Amniotic stem cell (primary cell): Measurements from ENCODE around the gene CPAMD8.
"Not testable (repeated sequence)": the region's sequence is repeated elsewhere in the genome, so short reads cannot be mapped to it uniquely, and the experiment has no call there.

Experiments used
- DNase-seq: peaks from one replicate; lab custom pipeline; 2025; lab: John Stamatoyannopoulos, UW

CPAMD8 gene

DNA sequence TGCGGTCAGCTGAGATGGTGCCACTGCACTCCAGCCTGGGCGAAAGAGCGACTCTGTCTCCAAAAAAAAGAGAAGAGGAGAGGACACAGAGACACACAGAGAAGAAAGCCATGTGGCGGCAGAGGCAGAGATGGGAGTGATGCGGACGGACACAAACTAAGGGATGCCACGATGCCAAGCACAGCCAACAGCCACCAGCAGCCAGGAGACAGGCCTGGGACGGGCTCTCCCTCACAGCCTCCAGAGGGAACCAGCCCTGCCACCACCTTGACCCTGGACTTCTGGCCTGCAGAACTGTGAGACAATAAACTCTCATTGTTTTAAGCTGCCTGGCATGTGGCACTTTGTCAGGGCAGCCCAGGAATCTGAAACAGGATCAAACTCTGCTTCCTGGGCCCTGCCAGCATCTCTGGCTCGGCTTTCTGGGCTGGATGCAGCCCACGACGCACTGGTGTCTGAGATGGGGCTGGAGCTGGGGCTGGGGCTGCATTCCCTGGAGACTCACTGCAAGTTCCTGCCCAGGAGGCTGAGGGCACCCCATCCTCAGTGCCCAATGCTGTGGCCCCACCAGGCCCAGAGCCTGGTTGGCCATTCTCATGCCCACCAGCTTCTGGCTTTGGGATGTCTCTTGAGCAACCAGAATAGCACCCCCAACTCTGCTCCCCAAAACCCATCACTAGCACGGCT, 134.8 kb downstream of the CPAMD8 start:
- DNase-seq = no peak

DNA sequence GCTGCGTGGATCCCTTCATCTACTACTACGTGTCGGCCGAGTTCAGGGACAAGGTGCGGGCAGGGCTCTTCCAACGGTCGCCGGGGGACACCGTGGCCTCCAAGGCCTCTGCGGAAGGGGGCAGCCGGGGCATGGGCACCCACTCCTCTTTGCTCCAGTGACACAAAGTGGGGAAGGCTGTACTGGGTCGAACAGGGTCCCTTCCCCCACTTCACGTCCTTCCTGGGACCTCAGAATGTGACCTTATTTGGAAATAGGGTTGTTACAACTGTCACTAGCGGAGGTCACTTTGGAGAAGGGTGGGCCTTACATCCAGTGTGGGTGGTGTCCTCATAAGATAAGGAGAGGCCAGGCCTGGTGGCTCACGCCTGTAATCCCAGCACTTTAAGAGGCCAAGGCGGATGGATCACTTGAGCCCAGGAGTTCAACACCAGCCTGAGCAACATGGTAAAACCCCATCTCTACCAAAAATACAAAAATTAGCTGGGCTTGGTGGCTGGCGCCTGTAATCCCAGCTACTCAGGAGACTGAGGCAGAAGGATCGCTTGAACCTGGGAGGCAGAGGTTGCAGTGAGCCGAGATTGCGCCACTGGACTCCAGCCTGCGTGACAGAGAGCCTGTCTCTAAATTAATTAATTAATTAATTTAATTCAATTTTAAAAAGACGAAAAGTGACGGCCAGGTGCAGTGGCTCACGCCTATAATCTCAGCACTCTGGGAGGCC, 136.0 kb downstream of the CPAMD8 start:
- DNase-seq = no peak

DNA sequence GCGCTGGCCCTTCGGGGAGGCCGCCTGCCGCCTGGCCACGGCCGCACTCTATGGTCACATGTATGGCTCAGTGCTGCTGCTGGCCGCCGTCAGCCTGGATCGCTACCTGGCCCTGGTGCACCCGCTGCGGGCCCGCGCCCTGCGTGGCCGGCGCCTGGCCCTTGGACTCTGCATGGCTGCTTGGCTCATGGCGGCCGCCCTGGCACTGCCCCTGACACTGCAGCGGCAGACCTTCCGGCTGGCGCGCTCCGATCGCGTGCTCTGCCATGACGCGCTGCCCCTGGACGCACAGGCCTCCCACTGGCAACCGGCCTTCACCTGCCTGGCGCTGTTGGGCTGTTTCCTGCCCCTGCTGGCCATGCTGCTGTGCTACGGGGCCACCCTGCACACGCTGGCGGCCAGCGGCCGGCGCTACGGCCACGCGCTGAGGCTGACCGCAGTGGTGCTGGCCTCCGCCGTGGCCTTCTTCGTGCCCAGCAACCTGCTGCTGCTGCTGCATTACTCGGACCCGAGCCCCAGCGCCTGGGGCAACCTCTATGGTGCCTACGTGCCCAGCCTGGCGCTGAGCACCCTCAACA, 136.6 kb downstream of the CPAMD8 start:
- no peak for DNase-seq

DNA sequence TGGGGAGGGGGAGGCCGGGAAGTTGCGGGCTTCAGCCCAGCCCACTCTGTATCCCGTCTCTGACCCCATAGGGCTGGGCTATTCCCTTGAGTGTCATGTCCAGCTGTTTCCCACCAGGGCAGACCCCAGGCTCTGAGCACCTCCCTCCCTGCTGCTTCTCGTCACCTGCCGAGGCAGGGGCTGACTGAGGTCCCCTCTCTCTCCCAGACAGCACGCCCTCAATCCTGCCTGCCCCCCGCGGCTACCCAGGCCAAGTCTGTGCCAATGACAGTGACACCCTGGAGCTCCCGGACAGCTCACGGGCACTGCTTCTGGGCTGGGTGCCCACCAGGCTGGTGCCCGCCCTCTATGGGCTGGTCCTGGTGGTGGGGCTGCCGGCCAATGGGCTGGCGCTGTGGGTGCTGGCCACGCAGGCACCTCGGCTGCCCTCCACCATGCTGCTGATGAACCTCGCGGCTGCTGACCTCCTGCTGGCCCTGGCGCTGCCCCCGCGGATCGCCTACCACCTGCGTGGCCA, 137.2 kb downstream of the CPAMD8 start:
- DNase-seq = no peak

DNA sequence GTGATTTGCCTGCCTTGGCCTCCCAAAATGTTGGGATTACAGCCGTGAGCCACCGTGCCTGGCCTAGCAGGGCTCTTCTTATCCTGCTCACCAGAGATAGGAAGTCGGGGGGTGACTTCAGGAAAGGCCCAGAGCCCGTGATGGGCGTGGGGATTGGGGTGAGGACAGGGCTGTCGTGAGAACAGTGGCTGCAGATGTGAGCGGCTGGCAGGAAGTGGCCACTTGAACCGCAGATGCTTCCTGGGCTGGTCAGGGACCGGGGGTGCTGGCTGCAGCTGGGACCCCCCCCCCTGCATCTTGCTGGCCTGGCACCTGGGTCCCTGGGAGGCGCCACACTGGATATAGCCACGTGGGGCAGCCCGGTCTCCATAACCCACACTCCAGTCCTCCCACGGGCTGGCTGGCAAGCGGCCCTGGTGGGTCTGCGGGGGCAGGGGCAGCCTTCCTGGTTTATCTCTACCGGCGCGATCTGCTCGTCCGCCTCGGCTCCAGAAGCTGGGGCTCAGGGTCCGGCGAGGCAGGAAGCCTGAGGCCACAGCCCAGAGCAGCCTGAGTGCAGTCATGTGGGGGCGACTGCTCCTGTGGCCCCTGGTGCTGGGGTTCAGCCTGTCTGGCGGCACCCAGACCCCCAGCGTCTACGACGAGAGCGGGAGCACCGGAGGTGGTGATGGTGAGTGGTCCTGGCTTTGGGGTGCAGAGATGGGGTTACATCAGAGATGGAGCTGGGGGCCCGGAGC, 137.8 kb downstream of the CPAMD8 start, which contains the start of gene F2RL3:
Gene F2RL3, plus strand, starts transcription at position 371 of the 737 bp plus-strand sequence. Its CDS starts 191 bp downstream, at position 562.
- no peak for DNase-seq

DNA sequence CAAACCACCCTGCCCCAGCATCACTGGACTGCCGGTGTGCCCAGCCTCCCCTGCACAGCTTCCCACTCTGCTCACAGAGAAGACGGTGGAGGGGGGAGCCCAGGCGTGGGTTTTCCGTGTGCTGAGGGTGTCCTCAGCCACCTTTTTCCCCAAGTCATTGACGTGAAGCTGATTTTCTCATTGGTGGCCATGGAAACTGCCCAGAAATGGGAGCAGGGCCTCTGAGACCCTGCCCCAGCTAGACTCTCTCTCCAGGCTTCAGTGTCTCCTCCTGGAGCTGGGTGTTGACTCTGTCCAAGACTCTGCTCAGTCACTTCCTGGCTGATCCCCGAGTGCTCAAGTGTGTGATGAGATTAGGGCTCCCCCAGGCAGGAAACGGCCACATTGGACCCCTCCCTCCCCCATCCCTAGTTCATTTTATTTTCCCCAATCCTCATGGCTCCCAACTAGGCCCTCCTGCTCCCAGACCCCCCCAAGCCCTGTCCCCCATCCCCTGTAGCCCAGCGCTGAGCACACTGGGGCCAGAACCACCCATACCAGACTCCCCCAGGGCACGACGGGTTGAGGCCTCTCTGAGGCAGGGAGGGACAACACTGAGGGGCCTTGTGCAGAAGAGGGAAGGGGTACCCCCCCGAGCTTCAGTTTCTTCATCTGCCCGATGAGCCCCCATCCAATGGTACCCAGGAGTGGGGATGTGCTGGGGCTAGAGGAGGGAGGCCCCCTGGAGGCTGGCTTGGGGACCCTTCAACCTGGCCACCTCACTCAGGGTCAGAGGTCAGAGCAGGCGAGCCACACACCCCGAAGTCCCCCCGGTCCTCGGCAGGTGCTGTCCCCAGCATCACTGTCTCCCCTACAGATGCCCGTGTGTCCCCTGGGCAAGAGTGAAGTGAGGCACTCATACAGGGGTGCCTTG, 139.0 kb downstream of the CPAMD8 start:
- no peak for DNase-seq

DNA sequence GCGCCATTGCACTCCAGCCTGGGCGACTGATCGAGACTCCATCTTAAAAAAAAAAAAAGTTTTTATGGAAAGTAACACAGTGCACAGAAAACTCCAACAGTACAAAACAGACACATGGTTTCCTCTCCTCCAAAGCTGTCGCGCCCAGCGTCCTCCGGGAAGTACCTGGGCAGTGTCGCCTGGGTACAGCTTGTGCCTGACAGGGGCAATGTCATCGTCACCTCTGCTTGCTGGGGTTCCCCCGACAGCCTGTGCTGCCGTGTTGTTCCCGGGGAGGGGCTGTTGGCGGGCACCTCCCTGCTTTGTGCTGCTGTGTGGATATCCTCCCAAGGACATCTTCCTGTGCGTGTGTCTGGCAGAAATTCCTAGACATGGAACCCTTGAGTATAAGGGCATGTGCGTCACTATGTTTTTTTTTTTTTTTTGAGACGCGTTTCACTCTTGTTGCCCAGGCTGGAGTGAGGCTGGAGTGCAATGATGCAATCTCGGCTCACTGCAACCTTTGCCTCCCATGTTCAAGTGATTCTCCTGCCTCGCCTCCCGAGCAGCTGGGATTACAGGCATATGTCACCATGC, 140.2 kb downstream of the CPAMD8 start:
- no peak for DNase-seq

DNA sequence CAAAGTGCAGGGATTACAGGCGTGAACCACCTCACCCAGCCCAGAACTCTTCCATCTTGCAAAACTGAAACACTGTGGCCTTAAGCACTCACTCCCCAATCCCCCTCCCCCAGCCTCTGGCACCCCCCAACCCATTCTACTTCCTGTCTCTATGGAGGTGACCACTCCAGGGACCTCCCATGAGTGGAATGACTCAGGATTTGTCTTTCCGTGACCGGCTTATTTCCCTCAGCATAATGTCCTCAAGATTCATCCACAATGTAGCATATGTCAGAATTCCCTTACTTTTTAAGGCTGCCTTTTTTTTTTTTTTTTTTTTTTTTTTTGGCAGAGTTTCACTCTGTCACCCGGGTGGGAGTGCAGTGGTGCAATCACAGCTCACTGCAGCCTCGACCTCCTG, 141.4 kb downstream of the CPAMD8 start:
- DNase-seq = no peak

DNA sequence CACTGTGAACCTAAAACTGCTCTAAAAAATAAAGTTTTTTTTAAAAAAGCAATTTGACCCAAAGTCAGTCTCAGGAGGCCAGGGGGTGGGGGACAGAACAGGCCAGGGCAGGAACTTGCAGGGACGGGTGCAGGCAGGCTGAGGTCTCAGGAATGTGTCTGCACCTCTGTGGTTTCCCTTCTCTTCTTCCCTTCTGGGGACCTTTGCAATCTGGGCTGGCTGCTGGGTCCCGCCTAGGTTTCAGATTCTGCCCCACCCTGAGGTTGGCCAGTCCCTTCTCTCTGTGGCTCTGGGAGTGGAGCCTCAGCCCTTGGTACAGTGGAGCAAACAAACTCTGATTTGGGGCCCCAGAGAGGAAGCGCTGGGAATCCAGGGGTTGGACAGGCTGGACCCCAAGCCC, 143.1 kb downstream of the CPAMD8 start:
- no peak for DNase-seq

DNA sequence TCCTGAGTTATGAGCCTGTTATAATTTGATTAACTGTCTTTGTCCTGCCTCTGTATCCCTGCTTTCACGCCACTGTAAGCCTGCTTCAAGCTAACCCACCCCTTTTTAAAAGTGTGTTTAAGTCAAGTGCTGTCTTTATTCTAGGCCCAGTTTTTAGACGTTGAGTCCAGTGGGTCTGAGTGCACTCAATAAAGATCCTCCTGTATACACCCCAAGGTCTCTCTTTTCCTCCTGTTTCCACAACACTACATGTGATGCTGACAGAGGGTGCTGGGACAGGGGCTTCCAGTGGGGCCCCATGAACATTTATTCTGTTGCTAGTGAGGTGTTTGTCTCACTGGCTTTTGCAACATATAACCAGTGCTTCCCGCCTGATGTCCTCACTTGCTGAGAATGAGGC, 144.5 kb downstream of the CPAMD8 start:
- no peak for DNase-seq

DNA sequence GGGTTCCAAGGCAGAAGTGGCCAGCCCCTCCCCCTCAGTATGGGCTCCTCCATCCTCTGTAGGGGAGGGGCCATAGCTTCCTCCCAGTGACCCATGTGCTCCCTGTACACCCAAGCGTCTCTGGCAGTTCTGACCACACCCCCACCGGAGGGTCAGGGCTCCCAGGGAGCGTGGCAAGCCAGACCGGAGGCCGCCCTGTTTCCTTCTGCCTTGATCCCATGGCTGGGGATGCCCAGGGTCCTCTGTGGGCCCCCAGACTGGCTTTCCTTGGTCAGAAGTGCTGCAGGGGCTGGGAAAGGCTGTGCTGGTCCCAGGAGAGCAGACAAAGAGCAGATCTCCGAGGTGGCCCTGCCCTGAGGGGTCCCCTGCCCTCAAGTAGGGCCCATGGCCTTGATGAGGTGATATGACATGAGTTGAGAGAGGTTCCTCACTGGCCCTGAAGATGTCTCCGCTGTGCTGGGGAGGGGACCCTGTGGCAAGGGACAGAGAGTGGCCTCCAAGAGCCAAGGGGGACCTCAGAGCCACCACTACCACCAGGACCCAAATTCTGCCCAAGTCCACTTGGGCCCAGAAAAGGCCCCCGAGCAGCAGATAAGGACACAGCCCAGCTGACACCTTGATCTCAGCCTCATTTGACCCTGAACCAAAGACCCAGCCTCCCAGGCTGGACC, 145.6 kb downstream of the CPAMD8 start:
- DNase-seq = no peak

DNA sequence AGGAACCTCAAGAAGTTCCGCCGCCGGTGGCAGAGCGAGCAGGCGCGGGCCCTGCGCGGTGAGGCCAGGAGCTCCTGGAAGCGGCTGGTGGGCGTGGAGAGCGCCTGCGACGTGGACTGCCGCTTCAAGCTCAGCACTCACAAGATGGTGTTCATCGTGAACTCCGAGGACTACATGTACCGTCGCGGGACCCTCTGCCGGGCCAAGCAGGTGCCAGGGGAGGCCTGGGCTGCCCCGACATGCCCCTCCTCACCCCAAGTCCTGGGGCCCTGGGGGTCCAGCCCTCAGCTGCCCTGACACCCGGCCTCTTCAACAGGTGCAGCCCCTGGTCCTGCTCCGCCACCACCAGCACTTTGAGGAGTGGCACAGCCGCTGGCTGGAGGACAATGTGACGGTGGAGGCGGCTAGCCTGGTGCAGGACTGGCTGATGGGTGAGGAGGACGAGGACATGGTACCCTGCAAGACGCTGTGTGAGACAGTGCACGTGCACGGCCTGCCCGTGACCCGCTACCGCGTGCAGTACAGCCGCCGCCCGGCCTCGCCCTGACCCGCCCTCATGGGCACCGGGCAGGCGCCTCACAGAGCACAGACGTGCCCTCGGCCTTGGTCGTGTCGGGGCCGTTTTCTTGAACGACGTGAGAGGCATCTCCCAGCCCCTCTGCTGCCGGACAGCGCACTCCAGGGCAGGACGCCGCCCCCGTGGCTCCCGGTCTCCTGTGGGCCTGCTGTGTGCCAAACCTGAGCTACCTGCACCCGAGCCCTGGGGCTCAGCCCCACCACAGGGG, 148.2 kb downstream of the CPAMD8 start:
- DNase-seq = no peak

DNA sequence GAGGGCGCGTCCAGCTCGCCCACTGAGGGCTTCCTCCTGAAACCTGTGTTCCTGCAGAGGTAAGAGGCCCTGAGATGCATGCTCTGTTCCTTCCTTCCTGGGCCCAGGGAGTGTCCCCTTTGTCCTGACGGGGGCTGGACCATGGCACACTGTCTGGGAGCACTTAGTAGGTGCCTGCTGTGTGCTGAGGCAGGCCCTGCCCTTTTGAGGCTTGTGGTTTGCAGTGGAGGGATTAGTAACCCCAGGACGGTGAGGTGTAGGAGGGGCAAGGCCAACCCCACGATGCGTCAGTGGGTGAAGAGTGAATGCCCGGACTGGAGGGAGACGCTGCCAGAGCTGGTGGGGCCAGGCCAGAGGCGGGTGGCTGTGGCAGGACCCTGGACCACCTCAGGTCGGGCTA, 149.0 kb downstream of the CPAMD8 start:
- no peak for DNase-seq

DNA sequence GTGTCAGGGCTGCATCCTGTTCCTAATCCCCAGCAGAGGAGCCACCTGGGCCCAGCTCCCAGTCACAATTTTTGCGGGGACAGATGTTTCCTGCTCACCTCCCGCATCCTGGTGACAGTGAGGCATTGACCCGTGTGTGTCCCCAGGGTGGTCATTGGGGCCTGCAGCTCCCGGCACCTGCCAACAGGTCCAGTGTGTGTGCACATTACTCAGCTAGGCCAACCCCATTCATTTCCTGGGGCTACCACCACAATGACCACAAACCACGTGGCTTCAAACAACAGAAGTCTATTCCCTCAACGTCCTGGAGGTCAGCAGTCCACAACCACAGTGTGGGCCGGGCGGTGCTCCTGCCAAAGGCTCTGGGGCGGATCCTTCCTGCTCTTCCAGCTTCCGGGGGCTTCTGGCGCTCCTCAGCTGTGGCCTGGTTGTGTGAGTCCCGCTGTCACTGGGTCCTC, 149.7 kb downstream of the CPAMD8 start:
- no peak for DNase-seq

DNA sequence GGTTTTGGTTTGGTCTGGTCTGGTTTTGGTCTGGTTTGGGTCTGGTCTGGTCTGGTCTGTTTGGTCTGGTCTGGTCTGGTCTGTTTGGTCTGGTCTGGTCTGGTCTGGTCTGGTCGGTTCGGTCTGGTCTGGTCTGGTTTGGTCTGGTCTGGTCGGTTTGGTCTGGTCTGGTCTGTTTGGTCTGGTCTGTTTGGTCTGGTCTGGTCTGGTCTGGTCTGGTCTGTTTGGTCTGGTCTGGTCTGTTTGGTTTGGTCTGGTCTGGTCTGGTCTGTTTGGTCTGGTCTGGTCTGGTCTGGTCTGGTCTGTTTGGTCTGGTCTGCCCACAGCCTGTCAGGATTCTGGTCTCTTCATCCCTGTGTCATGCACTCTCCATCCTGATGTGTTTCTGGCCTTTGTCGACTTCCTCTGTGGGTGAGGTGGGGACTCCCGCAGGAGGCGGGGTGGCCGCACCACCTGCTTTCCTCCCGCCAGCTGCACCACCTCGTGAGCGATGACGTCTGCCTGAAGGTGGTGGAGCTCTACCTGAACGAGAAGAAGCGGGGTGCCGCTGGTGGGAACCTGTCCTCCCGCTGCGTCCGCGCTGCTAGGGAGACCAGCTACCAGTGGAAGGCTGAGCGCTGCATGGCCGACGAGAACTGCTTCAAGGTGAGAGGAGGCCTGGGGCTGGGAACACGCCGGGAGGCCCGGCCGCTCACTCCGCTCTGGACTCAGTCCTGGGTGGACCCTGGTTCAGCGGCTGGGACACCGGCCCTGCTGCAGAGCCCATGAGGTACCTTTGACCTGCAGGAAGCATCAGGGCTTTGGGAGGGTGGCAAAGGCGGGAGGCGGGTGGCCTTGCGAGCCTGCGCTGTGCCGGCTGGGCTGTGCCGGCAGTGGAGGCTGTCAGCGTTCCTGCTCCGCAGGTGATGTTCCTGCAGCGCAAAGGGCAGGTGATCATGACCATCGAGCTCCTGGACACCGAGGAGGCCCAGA, 150.7 kb downstream of the CPAMD8 start:
- no peak for DNase-seq

DNA sequence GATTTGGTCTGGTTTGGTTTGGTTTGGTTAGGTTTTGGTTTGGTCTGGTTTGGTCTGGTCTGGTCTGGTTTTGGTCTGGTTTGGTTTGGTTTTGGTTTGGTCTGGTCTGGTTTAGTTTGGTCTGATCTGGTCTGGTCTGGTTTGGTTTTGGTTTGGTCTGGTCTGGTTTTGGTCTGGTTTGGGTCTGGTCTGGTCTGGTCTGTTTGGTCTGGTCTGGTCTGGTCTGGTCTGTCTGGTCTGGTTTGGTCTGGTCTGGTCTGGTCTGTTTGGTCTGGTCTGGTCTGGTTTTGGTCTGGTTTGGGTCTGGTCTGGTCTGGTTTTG, 151.7 kb downstream of the CPAMD8 start:
- not testable (repeated sequence) for DNase-seq

DNA sequence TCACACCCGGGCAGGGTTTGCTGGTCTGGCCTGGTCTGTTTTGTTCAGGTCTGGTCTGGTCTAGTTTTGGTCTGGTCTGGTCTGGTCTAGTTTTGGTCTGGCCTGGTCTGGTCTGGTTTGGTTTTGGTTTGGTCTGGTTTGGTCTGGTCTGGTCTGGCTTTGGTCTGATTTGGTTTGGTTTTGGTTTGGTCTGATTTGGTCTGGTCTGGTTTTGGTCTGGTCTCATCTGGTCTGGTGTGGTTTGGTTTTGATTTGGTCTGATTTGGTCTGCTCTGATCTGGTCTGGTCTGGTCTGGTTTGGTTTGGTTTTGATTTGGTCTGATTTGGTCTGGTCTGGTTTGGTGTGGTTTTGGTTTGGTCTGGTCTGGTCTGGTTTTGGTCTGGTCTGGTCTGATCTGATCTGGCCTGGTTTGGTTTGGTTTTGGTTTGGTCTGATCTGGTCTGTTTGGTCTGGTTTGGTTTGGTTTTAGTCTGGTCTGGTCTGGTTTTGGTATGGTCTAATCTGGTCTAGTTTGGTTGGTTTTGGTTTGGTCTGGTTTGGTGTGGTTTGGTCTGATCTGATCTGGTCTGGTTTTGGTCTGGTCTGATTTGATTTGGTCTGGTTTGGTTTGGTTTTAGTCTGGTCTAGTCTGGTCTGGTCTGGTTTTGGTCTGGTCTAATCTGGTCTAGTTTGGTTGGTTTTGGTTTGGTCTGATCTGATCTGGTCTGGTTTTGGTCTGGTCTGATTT, 152.2 kb downstream of the CPAMD8 start:
- DNase-seq = no peak

DNA sequence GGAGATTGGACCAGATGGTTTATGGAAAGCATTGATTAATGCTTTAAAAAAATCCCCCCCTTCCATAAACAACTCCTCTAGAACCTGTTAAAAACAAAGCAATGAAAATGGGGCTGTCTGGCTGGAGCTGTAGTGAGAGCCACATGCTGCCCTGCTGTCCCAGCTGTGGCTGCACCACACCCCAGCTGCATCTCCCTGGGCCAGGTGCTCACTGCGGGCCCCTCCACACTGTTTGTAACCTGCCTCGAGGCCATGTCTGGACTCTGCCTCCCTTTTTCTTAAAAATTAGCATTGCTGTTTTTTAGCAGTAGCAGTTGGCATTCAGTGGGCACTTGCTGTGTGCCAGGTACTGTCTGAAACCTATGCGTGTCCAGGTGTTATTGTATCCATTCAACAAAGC, 153.0 kb downstream of the CPAMD8 start:
- DNase-seq = no peak
